ENCODE measurements around the gene PAF1.

Gene PAF1

DNA sequence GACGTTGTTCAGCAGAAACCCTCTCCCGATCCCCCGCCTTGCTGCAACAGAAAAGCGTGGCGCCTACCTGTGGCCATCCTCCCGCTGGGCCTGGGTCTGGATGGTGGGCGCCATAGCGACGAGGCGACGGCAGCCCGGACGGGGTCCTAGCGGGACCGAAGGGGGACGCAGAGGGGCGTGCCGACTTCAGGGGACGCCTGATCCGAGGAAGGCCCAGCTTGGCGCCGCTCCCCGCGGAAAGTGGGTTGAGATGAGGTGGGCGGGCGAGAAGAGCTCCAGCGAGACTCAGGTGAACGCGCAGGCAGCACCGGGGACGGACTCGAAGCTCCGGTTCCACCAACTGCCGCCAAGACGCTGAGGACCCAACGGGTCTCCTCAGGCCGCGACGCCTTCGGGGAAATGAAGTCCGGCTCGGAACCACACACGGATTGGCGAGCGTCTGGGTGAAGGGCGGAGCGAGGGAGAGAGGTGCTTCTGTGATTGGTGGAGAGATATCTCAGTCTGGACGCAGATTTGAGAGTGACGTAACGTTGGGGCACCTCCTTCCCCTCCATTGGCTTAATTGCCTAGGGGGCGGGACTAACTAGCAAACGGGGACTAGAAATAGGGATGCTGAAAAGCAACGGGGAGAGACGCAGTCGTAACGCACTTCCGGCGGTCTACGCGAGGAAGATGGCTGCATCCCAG, at the start of gene PAF1, which contains the start of gene MED29:
Gene PAF1, minus strand, starts transcription at position 356 of the 687 bp plus-strand sequence. Its CDS starts 242 bp downstream, at position 114.
Gene MED29, plus strand, starts transcription at position 628 of the 687 bp plus-strand sequence. Its CDS starts 45 bp downstream, at position 673.
- DNase-seq (ENCODE audit: low read depth) = peak; percentile 91

DNA sequence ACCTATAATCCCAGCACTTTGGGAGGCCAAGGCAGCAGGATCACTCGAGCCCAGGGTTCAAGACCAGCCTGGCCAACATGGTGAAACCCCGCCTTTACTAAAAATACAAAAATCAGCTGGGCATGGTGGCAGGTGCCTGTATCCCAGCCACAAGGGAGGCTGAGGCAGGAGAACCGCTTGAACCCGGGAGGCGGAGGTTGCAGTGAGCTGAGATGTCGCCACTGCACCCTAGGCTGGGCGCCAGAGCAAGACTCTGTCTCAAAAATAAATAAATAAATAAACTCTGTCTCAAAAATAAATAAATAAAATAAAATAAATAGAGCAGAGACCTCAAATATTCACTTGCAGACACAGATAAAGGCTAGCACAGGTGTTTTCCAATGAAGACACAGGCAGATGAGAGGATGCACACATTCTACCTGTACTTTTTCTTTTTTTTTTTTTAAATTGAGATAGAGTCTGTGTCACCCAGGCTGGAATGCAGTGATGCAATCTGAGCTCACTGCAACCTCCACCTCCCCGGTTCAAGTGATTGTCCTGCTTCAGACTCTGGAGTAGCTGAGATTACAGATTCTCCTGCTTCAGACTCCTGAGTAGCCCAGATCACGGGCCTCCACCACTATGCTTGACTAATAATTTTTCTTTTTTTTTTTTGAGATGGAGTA, 47.5 kb upstream of the PAF1 start:
- no peak for DNase-seq (ENCODE audit: low read depth)

GRCh38 chr19:39436350-39436716, 45.4 kb upstream of the PAF1 start:
- no peak for DNase-seq (ENCODE audit: low read depth)

DNA sequence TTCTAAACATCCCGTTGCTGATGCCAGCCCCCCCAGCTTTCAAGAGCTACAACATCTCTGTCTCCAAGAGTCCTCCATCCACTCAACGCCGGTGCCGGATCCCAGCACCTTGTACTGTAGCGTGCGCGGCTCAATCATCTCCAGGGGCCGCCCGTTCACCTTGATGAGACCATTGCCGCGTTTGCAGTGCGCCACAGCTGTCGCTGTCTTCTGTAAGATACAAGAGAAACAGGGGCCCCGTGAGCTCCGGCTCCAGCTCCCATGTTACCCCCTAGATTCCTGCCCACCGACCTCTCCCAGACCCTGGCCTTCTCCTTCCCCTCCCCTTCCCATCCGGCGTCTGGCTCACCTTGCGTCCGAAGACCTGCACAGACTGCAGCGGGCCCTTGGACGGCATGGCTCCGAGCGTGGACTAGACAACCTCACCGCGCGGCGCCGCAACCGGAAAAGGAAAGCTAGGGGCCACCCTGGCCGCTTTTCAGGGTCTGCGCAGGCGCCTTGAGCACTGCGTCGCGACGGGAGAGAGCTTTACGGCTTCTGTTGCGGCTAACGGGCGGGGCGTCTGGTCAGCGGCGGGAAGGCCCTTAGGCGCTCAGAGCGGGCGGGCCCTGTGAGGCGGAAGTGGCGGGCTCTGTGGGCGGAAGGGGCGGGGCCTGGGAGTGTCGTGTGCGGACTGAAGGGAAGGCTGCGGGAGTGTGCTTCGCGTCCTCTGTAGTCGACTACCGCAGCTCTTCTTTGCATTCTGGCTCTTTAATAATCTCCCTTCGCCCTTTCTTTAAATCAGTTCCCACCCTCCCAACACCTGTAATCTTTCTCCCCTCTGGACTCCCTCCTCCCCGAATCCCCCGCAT, 44.8 kb upstream of the PAF1 start, which contains the start of gene RPS16:
Gene RPS16, minus strand, starts transcription at position 451 of the 851 bp plus-strand sequence. Its CDS starts 54 bp downstream, at position 397.
- peak; percentile 99 for DNase-seq (ENCODE audit: low read depth)

DNA sequence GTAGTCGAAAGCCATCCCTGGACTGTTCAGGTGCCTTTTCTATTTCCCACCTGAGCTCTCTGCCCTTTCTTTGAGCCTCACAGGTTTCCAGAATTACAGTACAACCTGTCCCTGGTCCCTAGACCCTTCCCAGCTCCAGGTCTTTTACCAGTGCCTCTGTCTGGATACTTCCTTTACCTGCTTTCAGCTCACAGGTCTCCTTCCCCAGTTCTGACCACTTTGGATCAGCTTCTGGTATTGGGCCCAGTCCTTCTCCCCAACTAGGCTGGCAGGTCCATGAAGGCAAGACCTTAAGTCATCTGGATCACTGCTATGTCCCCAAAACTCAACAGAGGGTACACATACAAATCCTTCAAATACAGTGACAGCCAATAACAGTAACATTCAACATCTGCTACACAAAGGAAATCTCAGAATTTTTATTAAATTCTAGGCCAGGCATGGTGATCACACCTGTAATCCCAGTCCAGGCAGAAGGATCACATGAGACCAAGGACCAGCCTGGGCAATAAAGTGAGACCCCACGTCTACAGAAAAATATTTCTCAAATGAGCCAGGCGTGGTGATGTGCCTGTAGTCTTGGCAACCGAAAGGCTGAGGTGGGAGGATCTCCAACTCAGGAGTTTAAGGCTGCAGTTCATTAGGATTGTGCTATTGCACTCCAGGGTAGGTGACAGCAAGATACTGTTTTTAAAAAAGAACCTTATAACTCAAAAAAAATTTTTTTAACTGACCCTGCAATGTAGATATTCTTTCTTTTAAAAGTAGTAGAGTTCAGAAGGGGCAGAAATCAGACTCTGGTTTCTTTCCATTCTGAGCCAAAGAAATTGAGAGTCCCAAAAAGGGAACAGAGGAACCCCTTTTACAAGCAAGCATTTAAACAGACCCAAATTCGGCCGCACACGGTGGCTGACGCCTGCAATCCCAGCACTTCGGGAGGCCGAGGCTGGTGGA, 43.5 kb upstream of the PAF1 start:
- DNase-seq (ENCODE audit: low read depth) = no peak

- no peak for DNase-seq (ENCODE audit: low read depth)
Measured at GRCh38 chr19:39433480-39434079, 42.7 kb upstream of the PAF1 start.

GRCh38 chr19:39432677-39433025, 41.7 kb upstream of the PAF1 start:
- no peak for DNase-seq (ENCODE audit: low read depth)

DNA sequence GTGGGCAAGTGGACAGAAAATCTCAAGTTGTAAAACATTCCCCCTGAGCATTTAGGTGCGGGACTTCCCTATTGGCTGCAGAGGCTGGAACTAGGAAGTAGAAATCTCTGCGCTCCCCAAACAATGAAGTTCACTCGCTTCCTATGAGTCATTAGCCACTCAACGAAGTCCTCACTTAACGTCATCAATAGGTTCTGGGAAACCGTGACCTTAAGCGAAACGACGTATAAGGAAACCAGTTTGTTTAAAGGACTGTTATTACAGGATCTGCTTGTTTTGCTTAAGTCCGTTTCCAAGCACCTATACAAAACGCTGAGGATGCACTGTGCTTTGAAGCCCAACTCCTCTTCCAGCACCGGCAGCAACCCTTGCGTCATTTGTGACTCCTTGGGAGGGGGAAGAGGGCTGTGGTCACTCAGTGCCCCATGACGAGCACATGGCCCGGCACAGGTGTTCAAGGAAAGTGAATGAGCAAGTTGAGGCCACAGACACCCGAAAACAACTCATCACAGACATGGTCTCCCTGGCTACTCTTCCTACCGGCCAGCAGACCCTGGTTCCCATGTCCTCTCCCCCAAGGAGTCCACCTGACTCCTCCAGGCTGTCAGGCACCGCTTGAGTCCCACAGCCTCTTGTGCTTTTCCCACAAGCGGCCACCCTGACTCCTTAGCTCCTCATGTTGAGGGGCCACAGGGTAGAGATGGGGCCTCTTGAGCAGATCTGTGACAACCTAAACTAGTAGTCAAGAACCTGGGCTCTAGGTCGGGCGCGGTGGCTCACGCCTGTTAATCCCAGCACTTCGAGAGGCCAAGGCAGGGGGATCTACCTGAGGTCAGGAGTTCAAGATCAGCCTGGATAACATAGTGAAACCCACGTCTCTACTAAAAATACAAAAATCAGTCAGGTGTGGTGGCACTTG, 40.0 kb upstream of the PAF1 start:
- DNase-seq (ENCODE audit: low read depth) = no peak

GRCh38 chr19:39428283-39429112, 37.6 kb upstream of the PAF1 start:
- no peak for DNase-seq (ENCODE audit: low read depth)

DNA sequence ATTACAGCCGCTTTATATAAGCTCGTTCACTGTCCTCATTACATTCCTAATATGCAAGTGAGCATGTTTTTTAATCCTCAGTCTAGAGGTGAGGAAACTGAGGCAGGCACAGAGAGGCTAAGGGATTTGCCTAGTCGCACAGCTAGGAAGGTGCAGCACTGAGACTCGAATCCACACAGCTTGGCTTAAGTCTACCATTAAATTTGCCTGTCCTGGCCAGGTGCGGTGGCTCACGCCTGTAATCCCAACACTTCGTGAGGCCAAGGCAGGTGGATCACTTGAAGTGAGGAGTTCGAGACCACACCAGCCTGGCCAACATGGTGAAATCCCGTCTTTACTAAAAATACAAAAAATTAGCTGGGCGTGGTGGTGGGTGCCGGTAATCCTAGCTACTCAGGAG, 36.8 kb upstream of the PAF1 start:
- DNase-seq (ENCODE audit: low read depth) = no peak

DNA sequence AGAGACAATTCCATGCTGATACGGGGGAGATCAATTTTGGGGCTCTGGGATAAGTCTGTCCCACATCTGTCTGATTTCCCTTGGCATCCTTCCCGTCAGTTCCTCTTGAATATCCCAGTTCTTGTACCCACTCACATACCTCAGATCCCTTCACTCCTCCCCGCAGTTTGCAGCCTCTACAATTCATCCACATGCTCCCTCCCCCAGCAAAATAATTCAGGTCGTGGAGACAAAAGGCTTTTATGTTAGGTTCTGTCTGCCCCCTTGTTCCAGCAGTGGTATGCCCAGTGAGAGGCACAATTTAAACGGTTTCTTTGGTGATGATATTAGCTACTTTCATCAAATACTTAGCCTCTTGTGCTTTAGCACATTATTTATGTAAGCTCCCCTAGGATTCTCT, 35.3 kb upstream of the PAF1 start:
- no peak for DNase-seq (ENCODE audit: low read depth)

- no peak for DNase-seq (ENCODE audit: low read depth)
Measured at GRCh38 chr19:39425744-39426143, 34.8 kb upstream of the PAF1 start.

DNA sequence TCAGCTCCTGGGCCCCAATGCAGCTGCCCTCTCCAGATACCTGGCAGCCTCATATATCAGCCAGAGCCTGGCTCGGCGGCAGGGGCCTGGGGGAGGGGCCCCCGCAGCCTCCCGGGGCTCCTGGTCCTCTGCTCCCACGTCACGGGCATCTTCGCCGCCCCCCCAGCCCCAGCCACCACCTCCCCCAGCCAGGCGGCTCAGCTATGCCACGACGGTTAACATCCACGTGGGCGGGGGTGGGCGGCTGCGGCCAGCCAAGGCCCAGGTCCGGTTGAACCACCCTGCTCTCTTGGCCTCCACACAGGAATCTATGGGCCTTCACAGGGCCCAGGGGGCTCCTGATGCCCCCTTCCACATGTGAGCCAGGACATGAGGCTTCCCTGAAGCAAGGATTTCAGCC, 34.0 kb upstream of the PAF1 start:
- no peak for DNase-seq (ENCODE audit: low read depth)

GRCh38 chr19:39423258-39424086, 32.6 kb upstream of the PAF1 start:
- no peak for DNase-seq (ENCODE audit: low read depth)

- DNase-seq (ENCODE audit: low read depth) = no peak
Measured at GRCh38 chr19:39422020-39422419, 31.1 kb upstream of the PAF1 start.

- DNase-seq (ENCODE audit: low read depth) = no peak
Measured at GRCh38 chr19:39420769-39421168, 29.9 kb upstream of the PAF1 start.

DNA sequence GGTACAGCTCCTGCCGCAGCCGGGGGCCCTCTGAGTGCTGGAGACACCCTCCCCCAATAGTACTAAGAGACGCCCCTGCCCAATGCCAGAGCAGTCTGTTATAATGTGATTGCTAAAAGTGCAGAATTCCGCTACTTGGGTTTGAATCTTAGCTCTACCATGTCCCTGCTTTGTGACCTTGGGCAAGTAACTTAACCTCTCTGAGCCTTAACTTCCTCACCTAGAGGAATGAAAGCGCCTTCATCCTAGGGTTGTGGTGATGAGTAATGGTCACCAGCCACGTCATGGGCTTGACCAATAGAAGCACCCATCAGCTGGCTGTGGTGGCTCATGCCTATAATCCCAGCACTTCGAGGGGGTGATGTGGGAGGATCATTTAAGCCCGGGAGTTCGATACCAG, 28.1 kb upstream of the PAF1 start:
- no peak for DNase-seq (ENCODE audit: low read depth)

DNA sequence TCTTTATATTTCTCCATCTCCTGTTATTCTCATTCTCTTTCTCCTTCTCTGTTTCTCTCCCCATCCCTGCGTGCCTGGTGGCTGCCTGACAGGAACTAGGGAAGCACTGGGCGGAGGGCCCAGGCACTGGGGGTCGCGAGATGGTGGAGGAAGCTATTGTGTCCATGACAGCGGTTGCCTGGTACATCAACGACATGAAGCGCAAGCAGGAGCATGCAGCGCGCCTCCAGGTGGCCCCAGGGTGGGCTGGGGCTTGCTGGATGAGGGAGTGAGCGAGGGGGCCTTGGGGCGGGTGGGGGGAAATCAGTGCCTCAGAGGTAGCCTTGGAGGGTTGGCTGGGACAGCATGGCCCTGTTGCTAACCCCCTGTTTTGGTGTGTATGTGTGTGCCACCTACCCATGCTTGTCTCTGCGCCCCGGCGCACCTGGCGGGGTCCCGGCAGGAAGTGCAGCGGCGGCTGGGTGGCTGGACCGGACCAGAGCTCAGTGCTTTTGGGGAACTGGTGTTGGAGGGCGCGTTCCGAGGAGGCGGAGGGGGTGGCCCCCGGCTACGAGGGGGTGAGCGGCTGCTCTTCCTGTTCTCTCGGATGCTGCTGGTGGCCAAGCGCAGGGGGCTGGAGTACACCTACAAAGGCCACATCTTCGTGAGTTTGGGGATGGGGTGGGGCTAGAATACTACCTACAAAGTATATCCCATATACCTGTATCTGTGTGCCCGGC, 26.7 kb upstream of the PAF1 start:
- no peak for DNase-seq (ENCODE audit: low read depth)
